NCI-H524 treated with DMSO at 0.1 percent for 48 hours (cell line): ENCODE results near the gene SCAMP4.

Source experiments
- DNase-seq: peaks from one replicate; lab custom pipeline; 2025; lab: John Stamatoyannopoulos, UW

The SCAMP4 gene

GRCh38 chr19:1912760-1913505 lies 7.7 kb downstream of the SCAMP4 start:
- DNase-seq, result no peak

- DNase-seq, result no peak
These were observed 8.8 kb downstream of the SCAMP4 start for GRCh38 chr19:1913781-1914577.

- DNase-seq, result no peak
These were observed 9.7 kb downstream of the SCAMP4 start for GRCh38 chr19:1914826-1915341.

GRCh38 chr19:1917146-1917545 lies 11.9 kb downstream of the SCAMP4 start:
- DNase-seq, result no peak

- no peak for DNase-seq
These were observed 12.7 kb downstream of the SCAMP4 start for GRCh38 chr19:1917926-1918325.

- DNase-seq, result no peak
These were observed 13.8 kb downstream of the SCAMP4 start for GRCh38 chr19:1918975-1919374.

- no peak for DNase-seq
These were observed 15.4 kb downstream of the SCAMP4 start for GRCh38 chr19:1920644-1921043.

- no peak for DNase-seq
These were observed 16.1 kb downstream of the SCAMP4 start for GRCh38 chr19:1921326-1921725.

- no peak for DNase-seq
These were observed 16.6 kb downstream of the SCAMP4 start for GRCh38 chr19:1921825-1922224.

- DNase-seq, result no peak
These were observed 17.6 kb downstream of the SCAMP4 start for GRCh38 chr19:1922803-1923202.

GRCh38 chr19:1923319-1923718 lies 18.1 kb downstream of the SCAMP4 start:
- no peak for DNase-seq

- no peak for DNase-seq
These were observed 19.2 kb downstream of the SCAMP4 start for GRCh38 chr19:1924320-1924961.

GRCh38 chr19:1925544-1925943 lies 20.3 kb downstream of the SCAMP4 start:
- DNase-seq, result no peak

GRCh38 chr19:1929021-1929742 lies 24.0 kb downstream of the SCAMP4 start:
- DNase-seq, result peak; percentile 22

GRCh38 chr19:1931445-1931844 lies 26.2 kb downstream of the SCAMP4 start:
- no peak for DNase-seq

GRCh38 chr19:1932395-1932794 lies 27.2 kb downstream of the SCAMP4 start:
- no peak for DNase-seq

- DNase-seq, result no peak
These were observed 28.0 kb downstream of the SCAMP4 start for GRCh38 chr19:1933244-1933643.

GRCh38 chr19:1933942-1934341 lies 28.7 kb downstream of the SCAMP4 start:
- no peak for DNase-seq

- DNase-seq, result no peak
These were observed 30.4 kb downstream of the SCAMP4 start for GRCh38 chr19:1935484-1936208.

- DNase-seq, result no peak
These were observed 31.2 kb downstream of the SCAMP4 start for GRCh38 chr19:1936430-1936829.

- DNase-seq, result no peak
These were observed 31.9 kb downstream of the SCAMP4 start for GRCh38 chr19:1936916-1937610.
